DOHH2 (cell line): Measurements from ENCODE around the gene ARL14.

Experiments
- H3F3A ChIP-seq: fragments of 200-600 bp; sonication (generic), shearing (Covaris generic); 2 replicates; pipeline ENCODE4 v1.6.0; 2016; ENCODE audit warnings: antibody characterized with exemption, mild to moderate bottlenecking; ENCODE audit not compliant: control insufficient read depth, insufficient read depth
- H3K27ac ChIP-seq: fragments of 200-600 bp; sonication (generic); 2 replicates; pipeline ENCODE4 v1.5.1; 2014; ENCODE audit warnings: low read depth, mild to moderate bottlenecking, low read length, moderate library complexity
- H3K27me3 ChIP-seq: fragments of 200-600 bp; sonication (generic); 2 replicates; pipeline ENCODE4 v1.6.1; 2014; ENCODE audit warnings: mild to moderate bottlenecking, low read length, mixed read lengths; ENCODE audit not compliant: control insufficient read depth
- H3K36me3 ChIP-seq: fragments of 200-600 bp; sonication (generic); 2 replicates; pipeline ENCODE4 v1.6.1; 2014; ENCODE audit warnings: mild to moderate bottlenecking, low read length, moderate library complexity, mixed read lengths; ENCODE audit not compliant: control insufficient read depth
- H3K4me1 ChIP-seq: fragments of 200-600 bp; sonication (generic); 2 replicates; pipeline ENCODE4 v1.6.1; 2014; ENCODE audit warnings: mild to moderate bottlenecking, low read length, mixed read lengths; ENCODE audit not compliant: control insufficient read depth
- H3K4me2 ChIP-seq: fragments of 200-600 bp; sonication (generic); 2 replicates; pipeline ENCODE4 v1.6.0; 2014; ENCODE audit warnings: mild to moderate bottlenecking, low read length, moderate library complexity
- H3K4me3 ChIP-seq: fragments of 200-600 bp; sonication (generic); 2 replicates; pipeline ENCODE4 v1.5.1; 2014; ENCODE audit warnings: mild to moderate bottlenecking, low read length, mixed read lengths
- H3K79me2 ChIP-seq: fragments of 200-600 bp; sonication (generic); 2 replicates; pipeline ENCODE4 v1.6.1; 2014; ENCODE audit warnings: mild to moderate bottlenecking, low read length, mixed read lengths; ENCODE audit not compliant: control insufficient read depth
- H3K9me2 ChIP-seq: fragments of 200-600 bp; sonication (generic); replicated peaks from 2 replicates; pipeline ENCODE4 v1.6.1; 2014; ENCODE audit warnings: mild to moderate bottlenecking, low read length, mixed read lengths; ENCODE audit not compliant: control insufficient read depth
- H3K9me3 ChIP-seq: fragments of 200-600 bp; sonication (generic); 2 replicates; pipeline ENCODE4 v1.6.1; 2014; ENCODE audit warnings: antibody characterized with exemption, low read length, mixed read lengths; ENCODE audit not compliant: control insufficient read depth, insufficient read depth
- H4K20me1 ChIP-seq: fragments of 200-600 bp; sonication (generic); 2 replicates; pipeline ENCODE4 v1.6.0; 2014; ENCODE audit warnings: low read depth, mild to moderate bottlenecking, antibody characterized with exemption, low read length, moderate library complexity; ENCODE audit not compliant: control insufficient read depth, insufficient read depth
- EZH2phosphoT487 ChIP-seq: fragments of 200-600 bp; sonication (generic); IDR thresholded peaks from 2 replicates; pipeline ENCODE4 v1.6.1; 2017; ENCODE audit warnings: borderline replicate concordance, mild to moderate bottlenecking, antibody characterized with exemption, low read length, moderate library complexity, mixed read lengths
- TF ChIP-seq, protein P1 (sequence below): fragments of 200-600 bp; sonication (generic); IDR thresholded peaks from one replicate; pipeline ENCODE4 v1.5.1; 2014; ENCODE audit warnings: antibody characterized with exemption, mild to moderate bottlenecking, low read depth, low read length; ENCODE audit not compliant: poor library complexity, severe bottlenecking

ARL14 gene

DNA sequence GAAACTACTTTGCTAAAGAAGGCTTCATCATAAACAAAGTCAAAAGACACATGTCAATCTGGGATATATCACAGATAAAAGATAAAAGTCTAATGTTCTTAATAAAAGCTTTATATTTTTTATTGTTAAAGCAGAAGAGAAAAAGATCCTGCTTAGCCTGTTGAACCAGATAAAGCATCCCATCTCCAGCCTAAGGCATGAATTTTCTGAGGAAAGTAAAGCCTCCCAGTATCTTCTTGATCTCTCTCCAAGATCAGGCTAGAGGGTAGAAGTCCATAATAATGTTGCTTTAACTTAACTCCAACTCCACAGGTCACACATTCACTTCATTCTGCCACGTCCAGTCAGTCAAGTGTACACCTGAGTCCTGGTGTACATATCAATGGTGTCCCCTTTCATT lies 14.2 kb downstream of the ARL14 start:
- no peak overlapping the region for H3K27ac ChIP-seq
- no peaks in the 10 kb centered on the region for H3K36me3 ChIP-seq
- H4K20me1 ChIP-seq: no peaks in the 10 kb centered on the region
- H3K4me2 ChIP-seq: no peak overlapping the region
- H3K4me1 ChIP-seq: no peaks in the 10 kb centered on the region
- no peaks in the 10 kb centered on the region for H3K9me2 ChIP-seq
- H3K9me3 ChIP-seq: no peaks in the 10 kb centered on the region
- TF ChIP-seq EZH2phosphoT487: no peak
- TF ChIP-seq, protein P1, sequence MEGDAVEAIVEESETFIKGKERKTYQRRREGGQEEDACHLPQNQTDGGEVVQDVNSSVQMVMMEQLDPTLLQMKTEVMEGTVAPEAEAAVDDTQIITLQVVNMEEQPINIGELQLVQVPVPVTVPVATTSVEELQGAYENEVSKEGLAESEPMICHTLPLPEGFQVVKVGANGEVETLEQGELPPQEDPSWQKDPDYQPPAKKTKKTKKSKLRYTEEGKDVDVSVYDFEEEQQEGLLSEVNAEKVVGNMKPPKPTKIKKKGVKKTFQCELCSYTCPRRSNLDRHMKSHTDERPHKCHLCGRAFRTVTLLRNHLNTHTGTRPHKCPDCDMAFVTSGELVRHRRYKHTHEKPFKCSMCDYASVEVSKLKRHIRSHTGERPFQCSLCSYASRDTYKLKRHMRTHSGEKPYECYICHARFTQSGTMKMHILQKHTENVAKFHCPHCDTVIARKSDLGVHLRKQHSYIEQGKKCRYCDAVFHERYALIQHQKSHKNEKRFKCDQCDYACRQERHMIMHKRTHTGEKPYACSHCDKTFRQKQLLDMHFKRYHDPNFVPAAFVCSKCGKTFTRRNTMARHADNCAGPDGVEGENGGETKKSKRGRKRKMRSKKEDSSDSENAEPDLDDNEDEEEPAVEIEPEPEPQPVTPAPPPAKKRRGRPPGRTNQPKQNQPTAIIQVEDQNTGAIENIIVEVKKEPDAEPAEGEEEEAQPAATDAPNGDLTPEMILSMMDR: no peak
- no peaks in the 10 kb centered on the region for H3K27me3 ChIP-seq
- H3F3A ChIP-seq: no peaks in the 10 kb centered on the region
- no peaks in the 10 kb centered on the region for H3K79me2 ChIP-seq
- H3K4me3 ChIP-seq: no peak overlapping the region

DNA sequence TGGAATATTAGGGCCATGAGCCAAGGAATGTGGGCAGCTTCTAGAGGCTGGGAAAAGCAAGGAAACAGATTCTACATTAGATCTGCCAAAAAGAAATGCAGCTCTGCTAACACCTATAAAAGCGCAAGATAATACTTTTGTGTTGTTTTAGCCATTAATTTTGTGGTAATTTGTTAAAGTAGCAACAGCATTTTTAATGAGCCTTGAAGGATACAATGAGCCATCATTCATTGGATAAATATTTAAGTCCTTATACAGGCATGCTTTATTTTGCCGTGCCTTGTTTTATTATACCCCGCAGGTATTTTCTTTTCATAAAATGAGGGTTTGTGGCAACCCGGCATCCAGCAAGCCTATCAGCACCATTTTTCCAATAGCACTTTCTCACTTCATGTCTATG lies 15.0 kb downstream of the ARL14 start:
- Histone ChIP-seq H4K20me1 (no peaks in the 10 kb centered on the region), H3K9me3 (no peaks in the 10 kb centered on the region), H3K27me3 (no peaks in the 10 kb centered on the region), H3K79me2 (no peaks in the 10 kb centered on the region), H3K4me3 (no peak overlapping the region), H3K36me3 (no peaks in the 10 kb centered on the region), H3K27ac (no peak overlapping the region), H3K4me2 (no peak overlapping the region), H3K9me2 (no peaks in the 10 kb centered on the region), H3F3A (no peaks in the 10 kb centered on the region), H3K4me1 (no peaks in the 10 kb centered on the region)
- no peak for TF ChIP-seq EZH2phosphoT487
- TF ChIP-seq, protein P1: no peak

DNA sequence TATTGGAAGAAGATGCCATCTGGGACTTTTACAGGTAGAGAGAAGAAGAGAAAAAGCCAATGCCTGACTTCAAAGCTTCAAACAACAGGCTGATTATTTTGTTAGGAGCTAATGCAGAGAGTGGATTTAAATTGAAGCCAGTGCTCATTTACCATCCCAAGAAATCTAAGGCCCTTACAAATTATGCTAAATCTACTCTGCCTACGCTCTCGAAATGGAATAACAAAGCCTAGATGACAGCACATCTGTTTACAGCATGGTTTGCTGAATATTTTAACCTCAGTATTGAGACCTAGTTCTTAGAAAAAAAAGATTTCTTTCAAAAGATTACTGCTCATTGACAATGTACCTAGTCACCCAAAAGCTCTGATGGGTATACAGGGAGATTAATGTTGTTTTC lies 16.2 kb downstream of the ARL14 start:
- Histone ChIP-seq H3K9me2 (no peaks in the 10 kb centered on the region), H3K9me3 (no peaks in the 10 kb centered on the region), H3K27me3 (0 out of 2 replicates have a peak, but pooled peaks cover 3% of the 10 kb centered on the region), H3K36me3 (no peaks in the 10 kb centered on the region), H3K79me2 (no peaks in the 10 kb centered on the region), H3K4me2 (no peak overlapping the region), H3K27ac (no peak overlapping the region), H3K4me1 (no peaks in the 10 kb centered on the region), H4K20me1 (no peaks in the 10 kb centered on the region), H3K4me3 (no peak overlapping the region), H3F3A (no peaks in the 10 kb centered on the region)
- no peak for TF ChIP-seq EZH2phosphoT487
- TF ChIP-seq, protein P1: no peak

GRCh38 chr3:160694345-160694744 lies 17.4 kb downstream of the ARL14 start:
- Histone ChIP-seq H3K4me1 (no peaks in the 10 kb centered on the region), H3F3A (no peaks in the 10 kb centered on the region), H3K4me2 (no peak overlapping the region), H3K4me3 (no peak overlapping the region), H3K36me3 (no peaks in the 10 kb centered on the region), H3K9me3 (no peaks in the 10 kb centered on the region), H3K79me2 (no peaks in the 10 kb centered on the region), H3K27ac (no peak overlapping the region), H4K20me1 (no peaks in the 10 kb centered on the region), H3K27me3 (peaks cover 9% of the 10 kb centered on the region; the same call in 1 of the 2 replicates), H3K9me2 (no peaks in the 10 kb centered on the region)
- no peak for TF ChIP-seq EZH2phosphoT487
- TF ChIP-seq, protein P1: no peak
